WTC11 (cell line): ENCODE measurements around the gene PDZRN3. TPM values are rescaled to one million over a fixed set of nuclear protein-coding genes. Genes with fewer than 3 reads are reported as not detected.
"Not testable (repeated sequence)": the region's sequence is repeated elsewhere in the genome, so short reads cannot be mapped to it uniquely, and the experiment has no call there.

Experiments used
- ATAC-seq: fragments of 200-7000 bp; cut with Tn5 transposase; 2 replicates; pipeline ENCODE4 v1.10.0; 2021; ENCODE audit warnings: mild to moderate bottlenecking, moderate library complexity
- CTCF ChIA-PET: fragments of 300-600 bp; sonication (Branson Sonifier 250); formaldehyde crosslinking; loops from one replicate; lab custom pipeline; 2021; ENCODE audit warnings: antibody characterized with exemption; lab: Charles Lee
- POLR2A ChIA-PET: fragments of 350-600 bp; sonication (Branson Sonifier 250); formaldehyde crosslinking; loops from one replicate; lab custom pipeline; 2021; ENCODE audit warnings: antibody characterized with exemption; lab: Charles Lee
- DNase-seq: peaks from one replicate; pipeline ENCODE4 v3.0.0; 2021; ENCODE audit warnings: low spot score
- H3K27ac Mint-ChIP-seq: 2 replicates; pipeline ENCODE4 v1.8.0; 2021; ENCODE audit warnings: mixed read lengths
- H3K27me3 Mint-ChIP-seq: 2 replicates; pipeline ENCODE4 v1.8.0; 2021; ENCODE audit warnings: low read depth, mild to moderate bottlenecking, moderate library complexity, mixed read lengths
- H3K36me3 Mint-ChIP-seq: 2 replicates; pipeline ENCODE4 v1.8.0; 2021; ENCODE audit warnings: mixed read lengths
- H3K4me1 Mint-ChIP-seq: 2 replicates; pipeline ENCODE4 v1.8.0; 2022; ENCODE audit warnings: mixed read lengths
- H3K4me3 Mint-ChIP-seq: 2 replicates; pipeline ENCODE4 v1.8.0; 2021; ENCODE audit warnings: mild to moderate bottlenecking, moderate library complexity, mixed read lengths
- H3K9me3 Mint-ChIP-seq: 2 replicates; pipeline ENCODE4 v1.8.0; 2021; ENCODE audit warnings: mixed read lengths
- ARID4B ChIP-seq: sonication (generic); formaldehyde crosslinking; IDR thresholded peaks from 2 replicates; pipeline ENCODE4 v1.8.0; 2023; ENCODE audit warnings: missing genetic modification reagents, mild to moderate bottlenecking, borderline replicate concordance
- ATF2 ChIP-seq: sonication (generic); formaldehyde crosslinking; IDR thresholded peaks from 2 replicates; pipeline ENCODE4 v1.8.1; 2022; ENCODE audit warnings: low read depth, missing genetic modification reagents, borderline replicate concordance
- CTCF ChIP-seq: fragments of 200-600 bp; IDR thresholded peaks from 2 replicates; pipeline ENCODE4 v1.8.0; 2022; ENCODE audit warnings: antibody characterized with exemption
- ETV6 ChIP-seq: sonication (generic); formaldehyde crosslinking; IDR thresholded peaks from 2 replicates; pipeline ENCODE4 v1.8.1; 2022; ENCODE audit warnings: mild to moderate bottlenecking, missing genetic modification reagents
- HMGXB4 ChIP-seq: sonication (generic); formaldehyde crosslinking; IDR thresholded peaks from 2 replicates; pipeline ENCODE4 v1.8.1; 2023; ENCODE audit warnings: mild to moderate bottlenecking, moderate library complexity, missing genetic modification reagents
- IRF1 ChIP-seq: sonication (generic); formaldehyde crosslinking; IDR thresholded peaks from 2 replicates; pipeline ENCODE4 v1.8.0; 2023; ENCODE audit warnings: missing genetic modification reagents
- IRF2 ChIP-seq: sonication (generic); formaldehyde crosslinking; IDR thresholded peaks from 2 replicates; pipeline ENCODE4 v1.8.0; 2022; ENCODE audit warnings: low read depth, missing genetic modification reagents, borderline replicate concordance
- JAZF1 ChIP-seq: fragments of 250-450 bp; sonication (Bioruptor Pico); IDR thresholded peaks from 2 replicates; pipeline ENCODE4 v1.9.0; 2021; ENCODE audit warnings: moderate library complexity, mild to moderate bottlenecking, inconsistent platforms
- MYBL2 ChIP-seq: sonication (generic); formaldehyde crosslinking; IDR thresholded peaks from 2 replicates; pipeline ENCODE4 v1.8.1; 2023; ENCODE audit warnings: mild to moderate bottlenecking, moderate library complexity, missing genetic modification reagents
- NFE2L1 ChIP-seq: sonication (generic); formaldehyde crosslinking; IDR thresholded peaks from 2 replicates; pipeline ENCODE4 v1.8.1; 2023; ENCODE audit warnings: missing genetic modification reagents
- NR2C2 ChIP-seq: sonication (generic); formaldehyde crosslinking; IDR thresholded peaks from 2 replicates; pipeline ENCODE4 v1.8.0; 2022; ENCODE audit warnings: mild to moderate bottlenecking, missing genetic modification reagents
- ZBTB21 ChIP-seq: sonication (generic); formaldehyde crosslinking; IDR thresholded peaks from 2 replicates; pipeline ENCODE4 v1.8.1; 2023; ENCODE audit warnings: mild to moderate bottlenecking, missing genetic modification reagents, borderline replicate concordance
- total RNA-seq: library from RNA; stranded (reverse); gene quantifications from 3 replicates; pipeline ENCODE4 v1.2.3, GENCODE V29; 2021
- TF ChIP-seq, protein P1 (sequence below): sonication (generic); formaldehyde crosslinking; IDR thresholded peaks from 2 replicates; pipeline ENCODE4 v1.8.0; 2022; ENCODE audit warnings: mild to moderate bottlenecking, missing genetic modification reagents
- TF ChIP-seq, protein P2 (sequence below): sonication (generic); formaldehyde crosslinking; IDR thresholded peaks from 2 replicates; pipeline ENCODE4 v1.8.1; 2023; ENCODE audit warnings: mild to moderate bottlenecking, missing genetic modification reagents, moderate library complexity
- TF ChIP-seq, protein P3 (sequence below): fragments of 250-450 bp; sonication (Bioruptor Pico); IDR thresholded peaks from 2 replicates; pipeline ENCODE4 v2.1.2; 2022; ENCODE audit warnings: mild to moderate bottlenecking, moderate library complexity

Gene PDZRN3
- total RNA-seq, 1 experiment from 2014 or later: 9.5 TPM

- TF ChIP-seq JAZF1 (CRISPR knock-in tag): no peak
- no peak for TF ChIP-seq NFE2L1 (CRISPR knock-in tag)
- no peak for TF ChIP-seq ZBTB21
- no peak for TF ChIP-seq HMGXB4
- TF ChIP-seq, protein P1, sequence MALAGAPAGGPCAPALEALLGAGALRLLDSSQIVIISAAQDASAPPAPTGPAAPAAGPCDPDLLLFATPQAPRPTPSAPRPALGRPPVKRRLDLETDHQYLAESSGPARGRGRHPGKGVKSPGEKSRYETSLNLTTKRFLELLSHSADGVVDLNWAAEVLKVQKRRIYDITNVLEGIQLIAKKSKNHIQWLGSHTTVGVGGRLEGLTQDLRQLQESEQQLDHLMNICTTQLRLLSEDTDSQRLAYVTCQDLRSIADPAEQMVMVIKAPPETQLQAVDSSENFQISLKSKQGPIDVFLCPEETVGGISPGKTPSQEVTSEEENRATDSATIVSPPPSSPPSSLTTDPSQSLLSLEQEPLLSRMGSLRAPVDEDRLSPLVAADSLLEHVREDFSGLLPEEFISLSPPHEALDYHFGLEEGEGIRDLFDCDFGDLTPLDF (CRISPR knock-in tag): no peak
- no peak for TF ChIP-seq ARID4B
- TF ChIP-seq CTCF: no peak
- no peak for TF ChIP-seq IRF1 (CRISPR knock-in tag)
- TF ChIP-seq MYBL2 (CRISPR knock-in tag): no peak
These were observed 56.3 kb downstream of the PDZRN3 start (continued) for GRCh38 chr3:73568371-73568862.

- H3K36me3 Mint-ChIP-seq, H3K4me3 Mint-ChIP-seq, CTCF ChIA-PET, H3K9me3 Mint-ChIP-seq, DNase-seq, POLR2A ChIA-PET, ATAC-seq, H3K27ac Mint-ChIP-seq: not testable (repeated sequence)
- H3K27me3 Mint-ChIP-seq: peaks cover 22% of the 10 kb centered on the region
- peaks cover 11% of the 10 kb centered on the region for H3K4me1 Mint-ChIP-seq
These were observed 59.4 kb downstream of the PDZRN3 start for GRCh38 chr3:73565374-73565773.

DNA sequence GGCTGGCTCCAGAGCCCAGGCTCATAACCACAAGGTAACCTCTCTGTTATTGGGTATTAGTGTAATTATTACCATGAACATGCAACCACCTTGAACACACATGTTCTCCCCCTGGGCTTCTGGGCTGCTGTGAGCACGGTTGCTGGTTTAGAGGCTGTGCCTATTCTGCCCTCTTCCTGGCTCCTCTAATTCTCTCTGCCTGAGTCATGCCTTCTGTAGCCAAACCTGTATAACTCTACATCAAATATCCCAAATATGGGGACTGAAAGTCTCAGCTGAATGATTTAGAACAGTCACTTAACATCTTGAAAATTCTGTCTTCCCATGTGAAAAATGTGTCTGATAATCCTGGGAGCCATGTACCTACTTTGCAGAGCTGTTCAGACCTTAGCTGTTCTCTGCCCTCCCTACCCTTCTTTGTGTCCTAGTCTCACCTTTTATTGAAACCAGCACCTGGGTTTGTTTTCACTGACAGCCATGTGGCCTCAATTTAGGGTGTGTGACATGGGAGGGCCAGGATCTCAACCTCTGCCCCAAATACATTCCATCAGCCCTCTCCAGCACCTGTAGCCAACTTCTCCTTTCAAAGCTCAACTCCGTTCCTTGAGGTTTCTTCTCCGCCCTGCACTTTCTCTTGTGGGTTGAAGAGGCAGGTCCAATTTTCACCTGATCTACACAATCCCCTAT lies 60.7 kb downstream of the PDZRN3 start:
- Mint-ChIP-seq H3K27me3 (peaks cover 36% of the 10 kb centered on the region), H3K36me3 (no peaks in the 10 kb centered on the region), H3K9me3 (no peaks in the 10 kb centered on the region), H3K4me3 (no peak overlapping the region), H3K4me1 (peaks cover 15% of the 10 kb centered on the region), H3K27ac (no peak overlapping the region)
- DNase-seq (no peak), ATAC-seq (no peak)
- CTCF ChIA-PET: no interaction called here
- POLR2A ChIA-PET: no interaction called here
- TF ChIP-seq, protein P2, sequence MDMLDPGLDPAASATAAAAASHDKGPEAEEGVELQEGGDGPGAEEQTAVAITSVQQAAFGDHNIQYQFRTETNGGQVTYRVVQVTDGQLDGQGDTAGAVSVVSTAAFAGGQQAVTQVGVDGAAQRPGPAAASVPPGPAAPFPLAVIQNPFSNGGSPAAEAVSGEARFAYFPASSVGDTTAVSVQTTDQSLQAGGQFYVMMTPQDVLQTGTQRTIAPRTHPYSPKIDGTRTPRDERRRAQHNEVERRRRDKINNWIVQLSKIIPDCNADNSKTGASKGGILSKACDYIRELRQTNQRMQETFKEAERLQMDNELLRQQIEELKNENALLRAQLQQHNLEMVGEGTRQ (CRISPR knock-in tag): no peak
- TF ChIP-seq ETV6 (no peak), IRF2 (CRISPR knock-in tag) (no peak), NR2C2 (CRISPR knock-in tag) (no peak), ATF2 (CRISPR knock-in tag) (no peak), CTCF (no peak)
- TF ChIP-seq, protein P3, sequence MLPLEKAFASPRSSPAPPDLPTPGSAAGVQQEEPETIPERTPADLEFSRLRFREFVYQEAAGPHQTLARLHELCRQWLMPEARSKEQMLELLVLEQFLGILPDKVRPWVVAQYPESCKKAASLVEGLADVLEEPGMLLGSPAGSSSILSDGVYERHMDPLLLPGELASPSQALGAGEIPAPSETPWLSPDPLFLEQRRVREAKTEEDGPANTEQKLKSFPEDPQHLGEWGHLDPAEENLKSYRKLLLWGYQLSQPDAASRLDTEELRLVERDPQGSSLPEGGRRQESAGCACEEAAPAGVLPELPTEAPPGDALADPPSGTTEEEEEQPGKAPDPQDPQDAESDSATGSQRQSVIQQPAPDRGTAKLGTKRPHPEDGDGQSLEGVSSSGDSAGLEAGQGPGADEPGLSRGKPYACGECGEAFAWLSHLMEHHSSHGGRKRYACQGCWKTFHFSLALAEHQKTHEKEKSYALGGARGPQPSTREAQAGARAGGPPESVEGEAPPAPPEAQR: no peak
